ENCODE results near the gene CCL16. TPM values are rescaled to one million over a fixed set of nuclear protein-coding genes. Genes with fewer than 3 reads are reported as not detected.

CCL16 gene
- total and polyA plus RNA-seq, 2 of the 8 experiments (the other 6 are each of a cell fraction or from before 2014, with no cell fraction given): not detected

DNA sequence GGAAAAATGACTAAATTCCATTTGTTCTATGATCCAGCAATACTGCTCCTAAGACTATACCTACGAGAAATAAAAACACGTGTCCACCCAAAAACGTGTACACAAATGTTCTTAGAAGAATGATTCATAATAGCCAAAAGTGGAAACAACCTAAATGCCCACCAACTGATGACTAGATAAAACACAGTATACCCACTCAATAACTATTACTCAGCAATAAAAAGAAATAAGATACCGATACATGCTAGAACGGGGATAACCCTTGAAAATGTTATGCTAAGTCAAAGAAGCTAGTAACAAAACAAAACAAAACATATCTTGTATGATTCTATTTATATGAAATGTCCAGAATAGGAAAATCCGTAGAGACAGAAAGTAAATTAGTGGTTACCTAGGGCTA lies 17.6 kb downstream of the CCL16 start (continued):
- TF ChIP-seq, protein P1, sequence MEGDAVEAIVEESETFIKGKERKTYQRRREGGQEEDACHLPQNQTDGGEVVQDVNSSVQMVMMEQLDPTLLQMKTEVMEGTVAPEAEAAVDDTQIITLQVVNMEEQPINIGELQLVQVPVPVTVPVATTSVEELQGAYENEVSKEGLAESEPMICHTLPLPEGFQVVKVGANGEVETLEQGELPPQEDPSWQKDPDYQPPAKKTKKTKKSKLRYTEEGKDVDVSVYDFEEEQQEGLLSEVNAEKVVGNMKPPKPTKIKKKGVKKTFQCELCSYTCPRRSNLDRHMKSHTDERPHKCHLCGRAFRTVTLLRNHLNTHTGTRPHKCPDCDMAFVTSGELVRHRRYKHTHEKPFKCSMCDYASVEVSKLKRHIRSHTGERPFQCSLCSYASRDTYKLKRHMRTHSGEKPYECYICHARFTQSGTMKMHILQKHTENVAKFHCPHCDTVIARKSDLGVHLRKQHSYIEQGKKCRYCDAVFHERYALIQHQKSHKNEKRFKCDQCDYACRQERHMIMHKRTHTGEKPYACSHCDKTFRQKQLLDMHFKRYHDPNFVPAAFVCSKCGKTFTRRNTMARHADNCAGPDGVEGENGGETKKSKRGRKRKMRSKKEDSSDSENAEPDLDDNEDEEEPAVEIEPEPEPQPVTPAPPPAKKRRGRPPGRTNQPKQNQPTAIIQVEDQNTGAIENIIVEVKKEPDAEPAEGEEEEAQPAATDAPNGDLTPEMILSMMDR (IDR thresholded peaks at IDR 0.05; ENCODE audit: control extremely low read depth in 1 of 3, insufficient read depth in 1 of 3, low read depth in 1 of 3, low read length in 3 of 3): no peak
- TF ChIP-seq RFX5 (IDR thresholded peaks at IDR 0.05; ENCODE audit: borderline replicate concordance, low read depth, low read length) (no peak), SIN3A (conservative IDR thresholded peaks at IDR 0.05 in 1 of 2, IDR thresholded peaks at IDR 0.05 in 1 of 2; ENCODE audit: low read depth in 1 of 2, low read length in 2 of 2) (no peak), TBP (IDR thresholded peaks at IDR 0.05; ENCODE audit: low read depth, low read length) (no peak)

Measured in H1 (cell line).